Esophagus squamous epithelium (tissue), 4 donors: ENCODE results near the gene MED26.

Source experiments
- POLR2A ChIP-seq, 4 donors: fragments of 450-650 bp; IDR thresholded peaks; one replicate each; pipeline ENCODE4 v1.6.1; 2017; ENCODE audit warnings: antibody characterized with exemption in 4 of 4, mild to moderate bottlenecking in 4 of 4, moderate library complexity in 3 of 4
- TF ChIP-seq, protein P1 (sequence below), 6 experiments: fragments of 450-650 bp in 4 of 6; fragments of 200-600 bp in 2 of 6; sonication (generic) in 2 of 6; IDR thresholded peaks; one replicate each; pipeline ENCODE4 v1.5.1; 2016 to 2019; ENCODE audit warnings: antibody characterized with exemption in 6 of 6, mild to moderate bottlenecking in 4 of 6, moderate library complexity in 4 of 6

DNA sequence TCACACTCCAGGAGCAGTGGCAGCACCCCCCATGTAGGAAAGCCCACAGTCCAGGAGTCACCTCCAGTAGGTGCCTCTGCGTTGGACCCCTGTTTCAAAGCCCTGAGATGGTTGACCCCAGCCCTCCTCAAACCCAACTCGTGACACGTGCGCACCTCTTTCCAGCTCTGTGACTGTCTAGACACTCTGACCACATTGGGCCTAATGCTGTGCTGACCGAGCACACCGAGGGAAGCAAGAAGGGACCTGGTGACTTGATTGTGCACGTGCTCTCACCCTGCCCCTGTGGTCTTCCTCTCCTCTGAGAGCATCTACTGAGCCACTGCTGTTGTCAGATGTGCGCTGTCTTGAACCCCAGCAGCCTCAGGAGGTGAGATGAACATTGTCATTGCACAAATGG is 32.9 kb downstream of the MED26 start:
- TF ChIP-seq, protein P1, sequence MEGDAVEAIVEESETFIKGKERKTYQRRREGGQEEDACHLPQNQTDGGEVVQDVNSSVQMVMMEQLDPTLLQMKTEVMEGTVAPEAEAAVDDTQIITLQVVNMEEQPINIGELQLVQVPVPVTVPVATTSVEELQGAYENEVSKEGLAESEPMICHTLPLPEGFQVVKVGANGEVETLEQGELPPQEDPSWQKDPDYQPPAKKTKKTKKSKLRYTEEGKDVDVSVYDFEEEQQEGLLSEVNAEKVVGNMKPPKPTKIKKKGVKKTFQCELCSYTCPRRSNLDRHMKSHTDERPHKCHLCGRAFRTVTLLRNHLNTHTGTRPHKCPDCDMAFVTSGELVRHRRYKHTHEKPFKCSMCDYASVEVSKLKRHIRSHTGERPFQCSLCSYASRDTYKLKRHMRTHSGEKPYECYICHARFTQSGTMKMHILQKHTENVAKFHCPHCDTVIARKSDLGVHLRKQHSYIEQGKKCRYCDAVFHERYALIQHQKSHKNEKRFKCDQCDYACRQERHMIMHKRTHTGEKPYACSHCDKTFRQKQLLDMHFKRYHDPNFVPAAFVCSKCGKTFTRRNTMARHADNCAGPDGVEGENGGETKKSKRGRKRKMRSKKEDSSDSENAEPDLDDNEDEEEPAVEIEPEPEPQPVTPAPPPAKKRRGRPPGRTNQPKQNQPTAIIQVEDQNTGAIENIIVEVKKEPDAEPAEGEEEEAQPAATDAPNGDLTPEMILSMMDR (IDR thresholded peaks at IDR 0.05): no peak
- no peak for TF ChIP-seq POLR2A (IDR thresholded peaks at IDR 0.05)
